ENCODE measurements around the gene SENP8. TPM values are rescaled to one million over a fixed set of nuclear protein-coding genes. Genes with fewer than 3 reads are reported as not detected.

The SENP8 gene
- total RNA-seq, 1 donor from 2014 or later: 1.5 TPM

- Mint-ChIP-seq H3K4me3 (ENCODE audit: low read depth) (no peak overlapping the region), H3K27me3 (ENCODE audit: low read depth) (peaks cover 5% of the 10 kb centered on the region), H3K36me3 (ENCODE audit: low read depth) (no peaks in the 10 kb centered on the region), H3K4me1 (ENCODE audit: low read depth) (no peaks in the 10 kb centered on the region), H3K9me3 (no peaks in the 10 kb centered on the region), H3K27ac (no peak overlapping the region)
- intact Hi-C loops (cut with micrococcal nuclease): no loop called here
- DNase-seq (ENCODE audit: low spot score): no peak
These were observed 9.6 kb downstream of the SENP8 start for GRCh38 chr15:72127724-72128322.

GRCh38 chr15:72128359-72128758, 10.2 kb downstream of the SENP8 start:
- Mint-ChIP-seq H3K27ac (no peak overlapping the region), H3K4me3 (ENCODE audit: low read depth) (no peak overlapping the region)
- intact Hi-C loops (cut with micrococcal nuclease): no loop called here

GRCh38 chr15:72130272-72130671, 12.1 kb downstream of the SENP8 start:
- Mint-ChIP-seq H3K4me1 (ENCODE audit: low read depth) (no peaks in the 10 kb centered on the region), H3K9me3 (no peaks in the 10 kb centered on the region), H3K27me3 (ENCODE audit: low read depth) (peaks cover 7% of the 10 kb centered on the region), H3K36me3 (ENCODE audit: low read depth) (no peaks in the 10 kb centered on the region), H3K4me3 (ENCODE audit: low read depth) (no peak overlapping the region), H3K27ac (no peak overlapping the region)
- DNase-seq (ENCODE audit: low spot score): no peak
- intact Hi-C loops (cut with micrococcal nuclease): no loop called here

More at GRCh38 chr15:72128359-72128758, 10.2 kb downstream of the SENP8 start:
- H3K27me3 Mint-ChIP-seq (ENCODE audit: low read depth): peaks cover 5% of the 10 kb centered on the region
- no peak for DNase-seq (ENCODE audit: low spot score)
- no peaks in the 10 kb centered on the region for H3K9me3 Mint-ChIP-seq
- H3K36me3 Mint-ChIP-seq (ENCODE audit: low read depth): no peaks in the 10 kb centered on the region
- no peaks in the 10 kb centered on the region for H3K4me1 Mint-ChIP-seq (ENCODE audit: low read depth)

GRCh38 chr15:72131922-72132321, 13.7 kb downstream of the SENP8 start:
- H3K27ac Mint-ChIP-seq: no peak overlapping the region
- intact Hi-C loops (cut with micrococcal nuclease): no loop called here
- no peaks in the 10 kb centered on the region for H3K36me3 Mint-ChIP-seq (ENCODE audit: low read depth)
- peaks cover 6% of the 10 kb centered on the region for H3K27me3 Mint-ChIP-seq (ENCODE audit: low read depth)
- no peaks in the 10 kb centered on the region for H3K9me3 Mint-ChIP-seq
- H3K4me1 Mint-ChIP-seq (ENCODE audit: low read depth): no peaks in the 10 kb centered on the region
- H3K4me3 Mint-ChIP-seq (ENCODE audit: low read depth): no peak overlapping the region
- no peak for DNase-seq (ENCODE audit: low spot score)

- H3K4me3 Mint-ChIP-seq (ENCODE audit: low read depth): no peak overlapping the region
- DNase-seq (ENCODE audit: low spot score): no peak
- peaks cover 6% of the 10 kb centered on the region for H3K27me3 Mint-ChIP-seq (ENCODE audit: low read depth)
- H3K4me1 Mint-ChIP-seq (ENCODE audit: low read depth): no peaks in the 10 kb centered on the region
- no peaks in the 10 kb centered on the region for H3K36me3 Mint-ChIP-seq (ENCODE audit: low read depth)
- no peaks in the 10 kb centered on the region for H3K9me3 Mint-ChIP-seq
- intact Hi-C loops (cut with micrococcal nuclease): no loop called here
- no peak overlapping the region for H3K27ac Mint-ChIP-seq
These were observed 15.0 kb downstream of the SENP8 start for GRCh38 chr15:72133211-72133610.

GRCh38 chr15:72135719-72136118, 17.5 kb downstream of the SENP8 start:
- Mint-ChIP-seq H3K27me3 (ENCODE audit: low read depth) (peaks cover 4% of the 10 kb centered on the region), H3K27ac (no peak overlapping the region), H3K4me1 (ENCODE audit: low read depth) (no peaks in the 10 kb centered on the region), H3K36me3 (ENCODE audit: low read depth) (no peaks in the 10 kb centered on the region), H3K4me3 (ENCODE audit: low read depth) (no peak overlapping the region), H3K9me3 (no peaks in the 10 kb centered on the region)
- intact Hi-C loops (cut with micrococcal nuclease): no loop called here
- no peak for DNase-seq (ENCODE audit: low spot score)

GRCh38 chr15:72136170-72137051, 18.2 kb downstream of the SENP8 start:
- H3K27me3 Mint-ChIP-seq (ENCODE audit: low read depth): peaks cover 4% of the 10 kb centered on the region
- H3K27ac Mint-ChIP-seq: no peak overlapping the region
- intact Hi-C loops (cut with micrococcal nuclease): no loop called here
- H3K4me1 Mint-ChIP-seq (ENCODE audit: low read depth): peaks cover 2% of the 10 kb centered on the region
- no peaks in the 10 kb centered on the region for H3K36me3 Mint-ChIP-seq (ENCODE audit: low read depth)
- no peaks in the 10 kb centered on the region for H3K9me3 Mint-ChIP-seq
- H3K4me3 Mint-ChIP-seq (ENCODE audit: low read depth): no peak overlapping the region
- DNase-seq (ENCODE audit: low spot score): no peak

GRCh38 chr15:72139667-72140066, 21.5 kb downstream of the SENP8 start:
- intact Hi-C loops (cut with micrococcal nuclease): no loop called here
- Mint-ChIP-seq H3K9me3 (no peaks in the 10 kb centered on the region), H3K36me3 (ENCODE audit: low read depth) (no peaks in the 10 kb centered on the region), H3K27me3 (ENCODE audit: low read depth) (peaks cover 1% of the 10 kb centered on the region), H3K4me1 (ENCODE audit: low read depth) (peaks cover 5% of the 10 kb centered on the region), H3K27ac (no peak overlapping the region), H3K4me3 (ENCODE audit: low read depth) (no peak overlapping the region)
- no peak for DNase-seq (ENCODE audit: low spot score)

GRCh38 chr15:72140088-72140487, 21.9 kb downstream of the SENP8 start:
- H3K4me3 Mint-ChIP-seq (ENCODE audit: low read depth): no peak overlapping the region
- DNase-seq (ENCODE audit: low spot score): no peak
- no peaks in the 10 kb centered on the region for H3K36me3 Mint-ChIP-seq (ENCODE audit: low read depth)
- H3K27me3 Mint-ChIP-seq (ENCODE audit: low read depth): no peaks in the 10 kb centered on the region
- no peak overlapping the region for H3K27ac Mint-ChIP-seq
- peaks cover 5% of the 10 kb centered on the region for H3K4me1 Mint-ChIP-seq (ENCODE audit: low read depth)
- intact Hi-C loops (cut with micrococcal nuclease): no loop called here
- H3K9me3 Mint-ChIP-seq: no peaks in the 10 kb centered on the region

GRCh38 chr15:72141171-72142084, 23.2 kb downstream of the SENP8 start:
- Mint-ChIP-seq H3K4me1 (ENCODE audit: low read depth) (peaks cover 5% of the 10 kb centered on the region), H3K4me3 (ENCODE audit: low read depth) (no peak overlapping the region), H3K27me3 (ENCODE audit: low read depth) (no peaks in the 10 kb centered on the region), H3K27ac (no peak overlapping the region), H3K9me3 (no peaks in the 10 kb centered on the region), H3K36me3 (ENCODE audit: low read depth) (no peaks in the 10 kb centered on the region)
- DNase-seq (ENCODE audit: low spot score): no peak
- intact Hi-C loops (cut with micrococcal nuclease): no loop called here

- DNase-seq (ENCODE audit: low spot score): no peak
- Mint-ChIP-seq H3K9me3 (no peaks in the 10 kb centered on the region), H3K4me3 (ENCODE audit: low read depth) (no peak overlapping the region), H3K27me3 (ENCODE audit: low read depth) (no peaks in the 10 kb centered on the region), H3K27ac (no peak overlapping the region), H3K4me1 (ENCODE audit: low read depth) (peaks cover 5% of the 10 kb centered on the region), H3K36me3 (ENCODE audit: low read depth) (no peaks in the 10 kb centered on the region)
- intact Hi-C loops (cut with micrococcal nuclease): no loop called here
These were observed 28.0 kb downstream of the SENP8 start for GRCh38 chr15:72146221-72146620.

- H3K36me3 Mint-ChIP-seq (ENCODE audit: low read depth): no peaks in the 10 kb centered on the region
- no peak overlapping the region for H3K27ac Mint-ChIP-seq
- no peak for DNase-seq (ENCODE audit: low spot score)
- H3K27me3 Mint-ChIP-seq (ENCODE audit: low read depth): no peaks in the 10 kb centered on the region
- no peaks in the 10 kb centered on the region for H3K4me1 Mint-ChIP-seq (ENCODE audit: low read depth)
- H3K4me3 Mint-ChIP-seq (ENCODE audit: low read depth): no peak overlapping the region
- intact Hi-C loops (cut with micrococcal nuclease): no loop called here
- no peaks in the 10 kb centered on the region for H3K9me3 Mint-ChIP-seq
These were observed 28.7 kb downstream of the SENP8 start for GRCh38 chr15:72146934-72147333.
